Fibroblast of upper back skin (primary cell): Measurements from ENCODE around the gene DNAJC10.
"Not testable (repeated sequence)": the region's sequence is repeated elsewhere in the genome, so short reads cannot be mapped to it uniquely, and the experiment has no call there.

Source experiments
- DNase-seq: peaks from one replicate; pipeline ENCODE4 v3.0.0-alpha.2; 2013

The DNAJC10 gene

DNA sequence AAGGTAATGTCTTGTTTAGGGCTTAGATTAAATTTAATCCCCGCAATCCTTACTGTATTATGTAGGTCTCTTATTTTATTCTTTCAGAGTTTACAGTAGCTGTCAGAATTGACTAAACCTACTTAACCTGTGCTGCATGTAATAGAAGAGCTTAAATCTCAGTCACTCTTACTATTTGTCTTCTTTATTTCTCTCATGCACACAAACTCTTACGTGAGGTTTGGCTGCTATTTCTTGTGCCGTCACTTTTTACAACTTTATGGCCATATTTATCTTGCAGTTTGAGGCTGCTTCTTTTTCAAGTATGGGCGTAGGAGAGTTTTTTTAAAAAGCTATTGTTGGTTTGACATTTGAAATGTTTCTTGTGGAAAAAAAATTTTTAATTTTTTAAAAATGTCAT, 12.0 kb downstream of the DNAJC10 start:
- DNase-seq: no peak

- no peak for DNase-seq
Measured at GRCh38 chr2:182729710-182730339, 13.8 kb downstream of the DNAJC10 start.

GRCh38 chr2:182730486-182730885, 14.4 kb downstream of the DNAJC10 start:
- no peak for DNase-seq

- DNase-seq: no peak
Measured at GRCh38 chr2:182732736-182733135, 16.7 kb downstream of the DNAJC10 start.

DNA sequence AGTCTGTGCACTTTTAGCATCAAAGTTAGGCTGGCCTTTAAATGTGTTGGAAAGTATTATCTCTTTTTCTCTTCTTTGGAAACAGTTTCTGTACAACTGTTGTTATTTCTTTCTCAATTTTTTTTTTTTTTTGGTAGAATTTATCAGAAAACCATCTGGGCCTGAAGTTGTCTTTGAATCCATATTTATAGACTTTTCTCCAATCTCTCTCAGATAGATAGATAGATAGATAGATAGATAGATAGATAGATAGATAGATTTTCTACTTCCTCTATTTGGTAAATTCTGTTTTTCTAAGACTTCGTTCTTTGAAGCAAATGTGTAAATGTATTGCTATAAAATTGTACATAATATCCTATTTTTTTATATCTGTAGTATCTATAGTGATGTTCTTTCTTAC, 17.5 kb downstream of the DNAJC10 start:
- no peak for DNase-seq

- DNase-seq: not testable (repeated sequence)
Measured at GRCh38 chr2:182736856-182737255, 20.8 kb downstream of the DNAJC10 start.

DNA sequence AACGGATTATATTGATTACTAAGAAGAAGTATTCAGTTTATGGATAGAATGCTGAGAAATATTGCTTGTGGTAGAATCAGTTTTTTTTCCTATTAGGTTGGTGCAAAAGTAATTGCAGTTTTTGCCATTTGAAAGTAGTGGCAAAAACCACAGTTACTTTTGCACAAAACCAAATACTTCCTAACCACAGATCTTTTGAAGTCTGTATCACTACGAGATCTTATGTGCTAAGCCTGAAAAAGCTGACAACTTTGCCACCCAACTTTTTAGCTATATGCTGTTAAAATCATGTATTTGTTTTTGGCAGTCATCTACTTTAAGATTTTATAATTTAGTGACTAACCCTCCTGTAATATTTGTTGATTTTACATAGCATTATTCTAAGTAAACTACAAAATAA, 24.6 kb downstream of the DNAJC10 start:
- DNase-seq: no peak

DNA sequence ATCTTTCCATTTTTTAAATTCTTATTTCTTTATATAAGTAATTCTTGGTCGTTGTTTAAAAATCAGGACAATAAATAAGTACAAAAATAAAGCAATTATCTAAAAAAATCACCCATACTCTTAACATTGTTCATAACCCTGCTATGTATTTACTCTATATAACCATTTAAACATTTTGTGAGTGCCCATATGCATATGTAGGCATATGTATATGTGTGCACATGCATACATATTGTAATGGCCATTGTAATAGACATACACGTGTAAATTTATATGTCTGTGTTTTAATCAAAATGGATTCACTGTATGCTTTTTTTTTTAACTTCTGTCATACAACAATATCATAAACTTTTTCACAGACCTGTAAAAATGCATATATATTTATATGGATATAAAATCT, 25.6 kb downstream of the DNAJC10 start:
- DNase-seq: no peak

DNA sequence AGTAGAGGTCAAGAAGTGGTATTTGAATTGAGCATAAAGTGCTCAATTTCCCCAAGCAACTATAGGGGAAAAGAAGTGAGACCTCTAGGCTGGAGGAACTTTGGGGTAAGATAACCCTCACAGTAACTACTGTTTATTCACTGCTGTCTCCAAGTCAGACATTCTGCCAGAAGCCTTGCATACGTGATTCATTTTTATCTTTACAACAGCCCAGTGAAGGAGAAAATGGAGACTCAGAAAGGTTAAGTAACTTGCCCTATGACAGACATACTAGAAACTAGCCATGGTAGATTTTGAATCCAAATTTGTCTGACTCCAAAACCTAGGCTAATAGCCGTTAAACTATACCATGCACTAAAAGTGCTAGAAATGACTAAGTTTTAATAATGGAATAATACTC, 28.4 kb downstream of the DNAJC10 start:
- DNase-seq: no peak

DNA sequence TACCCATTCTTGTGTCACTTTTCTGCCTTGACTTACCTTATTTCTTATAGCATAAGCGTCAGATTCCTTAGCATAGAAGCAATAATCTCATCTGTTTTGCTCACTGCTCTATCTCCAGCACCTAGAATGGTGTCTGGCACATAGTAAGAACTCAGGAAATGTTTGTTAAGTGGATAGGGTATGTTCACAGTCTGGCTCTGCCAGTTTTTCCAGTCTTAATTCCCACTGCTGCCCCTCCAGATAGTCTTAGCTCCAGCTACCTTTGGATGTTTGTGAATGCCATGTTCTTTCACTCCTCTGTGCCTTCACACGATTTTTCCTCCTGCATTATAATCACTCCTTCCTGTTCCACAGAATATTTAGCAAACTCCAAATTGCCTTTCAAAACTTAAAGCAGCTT, 29.0 kb downstream of the DNAJC10 start:
- DNase-seq: no peak

GRCh38 chr2:182745894-182746293, 29.8 kb downstream of the DNAJC10 start:
- DNase-seq: not testable (repeated sequence)

DNA sequence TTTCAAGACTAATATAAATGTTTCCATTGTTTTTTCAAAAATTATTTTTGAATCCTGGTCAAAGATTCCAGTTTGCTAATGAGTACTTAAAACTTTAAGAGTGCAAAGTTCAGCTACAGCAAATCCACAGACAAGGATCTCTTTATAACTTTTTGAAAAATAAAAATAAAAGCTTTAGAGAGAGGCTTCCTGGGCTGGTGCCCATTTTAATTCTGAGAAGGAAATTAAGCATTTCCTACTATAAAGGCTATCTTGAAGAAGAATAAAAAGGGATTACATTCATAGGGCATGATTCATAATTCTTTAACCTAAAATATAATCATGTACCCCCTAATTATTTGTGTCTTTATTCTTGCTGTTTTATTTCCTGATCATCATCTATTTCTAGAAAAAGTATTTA, 38.2 kb downstream of the DNAJC10 start:
- DNase-seq: no peak

DNA sequence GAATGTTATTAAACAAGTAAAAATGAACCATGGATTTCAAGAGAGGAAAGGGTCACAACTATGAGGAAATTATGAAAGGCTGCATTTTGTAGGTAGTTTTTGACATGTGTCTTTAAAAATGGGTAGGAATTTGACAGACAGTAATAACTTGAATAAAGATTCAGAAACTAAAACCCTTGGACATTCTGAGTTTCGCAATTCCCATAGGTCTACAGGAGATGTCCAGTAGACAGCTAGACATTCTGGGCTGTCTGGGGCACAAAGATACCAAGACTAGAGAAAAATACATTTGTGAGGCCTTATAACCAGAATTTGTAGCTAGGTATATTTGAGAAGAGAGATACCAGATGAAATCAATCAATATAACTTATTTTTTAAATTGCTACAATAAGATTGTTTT, 42.3 kb downstream of the DNAJC10 start:
- DNase-seq: no peak

DNA sequence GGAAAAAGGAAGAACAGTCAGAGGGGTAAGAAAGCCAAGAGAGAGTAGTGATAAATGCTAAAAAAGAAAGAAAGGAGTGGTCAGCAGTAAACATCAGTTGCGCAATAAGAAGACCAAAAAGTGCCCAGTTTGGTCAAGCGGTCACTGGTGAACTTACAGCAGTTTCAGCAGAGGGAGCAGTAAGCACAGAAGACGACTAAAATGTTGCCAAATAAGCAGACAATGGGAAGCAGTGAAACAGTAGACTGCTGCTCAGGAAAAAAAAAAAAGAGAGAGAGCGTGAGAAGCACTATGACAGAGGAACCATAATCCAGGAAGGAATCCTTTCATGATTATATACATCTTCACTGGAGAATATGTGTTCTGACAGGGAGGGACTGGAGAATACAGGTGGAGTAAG, 45.8 kb downstream of the DNAJC10 start:
- no peak for DNase-seq

DNA sequence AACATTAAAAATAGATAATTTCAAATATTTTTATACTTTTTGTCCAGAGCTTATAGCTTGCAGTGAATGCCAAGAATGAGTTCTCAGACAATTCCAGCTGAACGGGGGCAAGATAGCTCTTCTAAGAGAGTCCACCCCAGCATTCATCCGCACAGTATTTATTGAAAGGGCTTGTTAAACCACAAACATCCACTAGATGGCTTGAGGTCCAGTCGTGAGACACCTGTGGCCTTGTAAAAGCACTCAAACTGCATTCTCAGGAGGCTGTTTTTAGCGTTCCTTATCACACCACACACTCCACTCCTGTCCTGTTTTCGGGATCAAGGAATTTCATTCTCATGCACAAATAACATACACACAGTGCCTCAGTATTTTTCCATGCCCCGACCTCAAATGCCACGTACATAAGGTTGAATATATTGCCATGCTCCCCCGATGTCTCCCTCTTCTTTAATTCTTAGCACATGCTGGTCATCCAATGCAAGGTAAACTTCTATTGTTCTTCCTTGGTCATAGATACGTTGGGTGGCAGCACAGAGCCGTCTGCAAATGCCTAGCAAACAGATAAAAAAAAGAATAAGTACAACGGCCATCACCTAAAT, 47.4 kb downstream of the DNAJC10 start:
- peak; percentile 35 for DNase-seq

GRCh38 chr2:182766626-182767025, 50.6 kb downstream of the DNAJC10 start:
- DNase-seq: no peak

- DNase-seq: peak; percentile 31
Measured at GRCh38 chr2:182767578-182767977, 51.5 kb downstream of the DNAJC10 start.

DNA sequence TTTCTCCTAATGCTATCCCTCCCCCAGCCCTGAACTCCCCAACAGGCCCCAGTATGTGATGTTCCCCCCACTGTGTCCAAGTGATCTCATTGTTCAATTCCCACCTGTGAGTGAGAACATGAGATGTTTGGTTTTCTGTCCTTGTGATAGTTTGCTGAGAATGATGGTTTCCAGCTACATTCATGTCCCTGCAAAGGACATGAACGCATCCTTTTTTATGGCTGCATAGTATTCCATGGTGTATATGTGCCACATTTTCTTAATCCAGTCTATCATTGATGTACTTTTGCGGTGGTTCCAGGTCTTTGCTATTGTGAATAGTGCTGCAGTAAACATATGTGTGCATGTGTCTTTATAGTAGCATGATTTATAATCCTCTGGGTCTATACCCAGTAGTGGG, 52.9 kb downstream of the DNAJC10 start:
- not testable (repeated sequence) for DNase-seq

DNA sequence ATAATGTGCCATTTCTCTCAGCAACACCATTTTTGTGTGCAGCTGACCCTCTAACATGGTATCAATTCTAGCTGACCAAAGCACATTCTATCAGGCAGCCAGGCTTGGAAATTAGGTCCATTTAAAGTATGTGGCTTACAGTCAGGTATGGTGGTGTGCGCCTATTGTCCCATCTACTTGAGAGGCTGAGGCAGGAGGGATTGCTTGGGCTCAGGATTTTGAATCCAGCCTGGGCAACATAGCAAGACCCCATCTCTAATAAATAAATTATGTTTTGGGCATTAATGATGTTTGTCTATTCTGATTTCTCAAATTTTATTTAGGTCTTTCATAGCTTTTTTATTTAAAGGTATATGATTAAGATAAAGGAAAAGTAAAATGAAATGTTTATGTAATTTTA, 63.3 kb downstream of the DNAJC10 start:
- DNase-seq: no peak

GRCh38 chr2:182781099-182781498, 65.0 kb downstream of the DNAJC10 start:
- DNase-seq: not testable (repeated sequence)

DNA sequence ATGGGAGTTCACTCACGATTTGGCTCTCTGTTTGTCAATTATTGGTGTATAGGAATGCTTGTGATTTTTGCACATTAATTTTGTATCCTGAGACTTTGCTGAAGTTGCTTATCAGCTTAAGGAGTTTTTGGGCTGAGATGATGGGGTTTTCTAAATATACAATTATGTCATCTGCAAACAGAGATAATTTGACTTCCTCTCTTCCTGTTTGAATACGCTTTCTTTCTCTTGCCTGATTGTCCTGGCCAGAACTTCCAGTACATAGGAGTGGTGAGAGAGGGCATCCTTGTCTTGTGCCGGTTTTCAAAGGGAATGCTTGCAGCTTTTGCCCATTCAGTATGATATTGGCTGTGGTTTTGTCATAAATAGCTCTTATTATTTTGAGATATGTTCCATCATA, 66.6 kb downstream of the DNAJC10 start:
- not testable (repeated sequence) for DNase-seq

GRCh38 chr2:182784058-182784706, 68.1 kb downstream of the DNAJC10 start:
- no peak for DNase-seq

- DNase-seq: peak; percentile 46
Measured at GRCh38 chr2:182784777-182785176, 68.7 kb downstream of the DNAJC10 start.

- no peak for DNase-seq
Measured at GRCh38 chr2:182792441-182792840, 76.4 kb downstream of the DNAJC10 start.

DNA sequence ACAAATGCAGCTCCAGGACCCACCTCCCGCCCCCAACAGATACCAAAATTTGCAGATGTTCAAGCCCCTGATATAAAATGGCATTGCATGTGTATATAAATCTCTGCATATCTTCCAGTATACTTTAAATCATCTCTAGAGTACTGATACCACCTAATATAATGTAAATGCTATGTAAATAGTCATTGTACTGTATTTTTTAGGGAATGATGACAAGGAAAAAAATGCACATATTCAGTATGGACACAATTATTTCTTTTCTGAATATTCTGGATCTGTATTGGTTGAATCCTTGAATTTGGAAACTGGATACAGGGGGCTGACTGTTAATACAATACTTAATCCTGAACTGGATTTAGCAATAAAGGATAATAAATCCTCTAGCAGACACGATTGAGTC, 82.7 kb downstream of the DNAJC10 start:
- DNase-seq: no peak
